Activated gamma-delta T cell treated with Interleukin-2 at 50 U/mL for 16 hours (primary cell): ENCODE measurements around the gene CITED1.

Experiments used
- DNase-seq: peaks from one replicate; pipeline ENCODE4 v3.0.0-alpha.2; 2020

Gene CITED1

DNA sequence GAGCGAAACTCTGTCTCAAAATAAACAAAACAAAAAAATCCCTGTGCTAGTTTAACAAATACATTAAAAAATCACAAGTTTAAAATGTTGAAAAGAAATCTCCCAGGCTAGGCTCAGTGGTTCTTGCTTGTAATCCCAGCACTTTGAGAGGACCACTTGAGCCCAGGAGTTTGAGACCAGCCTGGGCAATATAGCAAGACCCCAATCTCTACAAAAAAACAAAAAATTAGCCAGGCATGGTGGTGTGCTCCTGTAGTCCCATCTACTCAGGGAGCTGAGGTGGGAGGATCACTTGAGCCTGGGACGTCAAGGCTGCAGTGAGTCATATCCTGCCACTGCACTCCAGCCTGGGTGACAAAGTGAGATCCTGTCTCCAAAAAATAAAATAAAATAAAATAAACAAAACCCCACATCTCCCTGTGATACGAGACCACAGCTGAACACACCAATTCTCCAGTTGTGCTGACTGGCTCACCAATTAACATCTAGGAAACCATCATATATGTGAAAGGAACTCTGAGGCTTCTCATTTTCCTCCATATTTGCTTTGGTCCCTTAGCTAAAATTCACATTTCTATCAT, 36.0 kb downstream of the CITED1 start:
- DNase-seq: no peak

DNA sequence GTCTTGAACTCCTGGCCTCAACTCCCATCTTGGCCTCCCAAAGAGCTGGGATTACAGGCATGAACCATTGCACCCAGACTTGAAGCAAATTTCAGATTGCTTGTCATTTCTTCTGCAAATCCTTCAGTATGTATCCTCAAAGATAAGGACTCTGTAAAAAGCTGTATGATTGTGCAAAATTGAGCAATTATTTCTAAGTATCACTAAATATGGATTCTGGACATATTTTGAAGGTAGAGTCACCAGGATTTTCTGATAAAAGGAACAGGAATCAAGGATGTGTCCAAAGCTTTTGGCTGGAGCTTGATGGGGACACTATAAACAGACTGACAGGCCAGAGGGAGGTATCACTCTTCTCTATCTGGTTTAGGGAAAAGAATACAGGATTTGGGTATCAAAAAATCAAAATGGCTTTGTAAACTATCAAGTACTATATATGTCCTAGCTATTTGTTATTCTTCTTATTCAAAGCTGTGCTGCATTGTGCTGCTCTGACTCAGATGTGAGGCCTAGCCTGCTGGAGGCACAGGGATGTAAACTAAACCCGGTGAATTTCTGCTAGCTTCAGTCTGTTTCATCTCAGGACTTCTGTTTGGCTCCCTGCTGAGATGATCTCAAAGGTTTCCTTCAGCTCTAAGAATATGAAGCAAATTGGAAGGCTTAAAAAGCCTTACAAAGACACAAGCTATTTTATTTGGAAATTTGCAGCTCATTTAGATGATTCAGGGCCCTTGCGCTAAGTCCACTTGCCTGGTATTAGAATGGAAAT, 36.9 kb downstream of the CITED1 start:
- no peak for DNase-seq

DNA sequence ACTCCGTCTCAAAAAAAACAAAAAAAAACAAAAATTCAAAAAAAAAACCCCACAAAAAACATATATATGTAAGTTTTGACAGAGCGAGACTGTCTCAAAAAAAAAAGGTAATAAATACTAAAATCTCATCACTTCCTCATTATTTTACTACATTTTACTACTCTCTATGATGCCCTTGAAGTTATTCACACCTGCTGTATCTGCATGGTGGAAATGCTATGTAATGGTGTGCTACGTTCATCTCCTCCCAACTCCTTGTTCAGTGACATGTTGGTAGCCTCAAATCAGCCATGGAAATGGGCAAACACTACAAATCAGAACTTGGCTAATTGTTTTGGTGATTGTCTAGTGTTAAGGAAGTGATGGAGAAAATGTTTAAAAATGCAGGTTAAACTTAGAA, 40.5 kb downstream of the CITED1 start:
- no peak for DNase-seq

DNA sequence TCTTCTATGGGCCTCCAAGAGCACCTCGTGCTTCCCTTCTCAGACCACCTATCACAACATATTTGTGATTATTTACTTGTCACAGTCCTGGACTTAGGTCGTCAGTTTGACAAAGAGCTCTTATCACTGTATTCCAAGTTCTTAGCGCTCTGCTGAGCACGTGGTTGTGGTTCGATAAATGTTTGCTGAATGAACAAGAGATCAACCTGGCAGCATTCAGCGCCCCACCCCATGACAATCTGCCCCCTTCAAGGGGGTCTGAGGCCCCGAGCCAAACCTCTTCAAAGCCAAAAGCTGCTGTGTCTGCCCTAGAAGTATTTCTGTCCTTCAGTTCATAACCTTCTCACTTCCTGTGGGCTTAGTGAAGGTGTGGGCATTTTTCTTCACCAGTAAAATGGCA, 43.6 kb downstream of the CITED1 start:
- DNase-seq: no peak

DNA sequence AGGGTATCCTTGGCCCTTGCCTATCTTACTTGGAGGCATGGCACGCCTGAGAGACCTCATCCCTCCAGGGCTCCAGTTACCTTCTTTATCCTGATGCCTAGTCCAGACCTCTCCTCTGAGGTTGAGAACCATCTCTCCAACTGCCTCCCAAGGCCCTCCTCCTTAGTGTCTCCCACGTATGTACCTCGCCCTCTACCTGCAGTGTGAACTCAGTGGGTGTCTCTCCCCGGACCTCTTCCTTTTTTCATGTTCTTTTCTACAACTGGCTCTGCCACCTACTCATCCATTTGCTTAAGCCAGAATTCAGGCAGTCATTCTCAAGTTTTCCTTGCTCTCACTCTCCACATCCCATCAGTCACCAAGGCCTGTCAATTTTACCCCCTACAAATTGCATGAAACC, 45.3 kb downstream of the CITED1 start:
- DNase-seq: no peak

DNA sequence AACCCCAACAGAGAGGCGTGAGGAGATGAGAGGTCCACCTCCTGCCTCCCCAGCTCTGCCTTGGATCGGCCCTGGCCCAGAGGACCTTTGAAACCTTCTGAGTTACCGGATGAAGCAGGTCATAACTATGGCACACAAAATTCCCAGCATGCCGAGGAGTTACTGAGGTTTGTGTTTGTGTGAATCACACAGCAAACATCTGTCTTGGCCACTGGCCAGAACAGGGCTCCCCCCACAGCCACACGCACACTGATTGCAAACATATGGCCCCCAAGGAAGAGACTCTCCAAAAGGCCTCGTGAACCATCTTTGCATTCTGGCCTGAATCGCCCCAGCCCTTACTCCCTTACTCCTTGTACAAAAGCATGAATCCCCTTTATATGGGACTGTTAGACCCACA, 47.5 kb downstream of the CITED1 start:
- no peak for DNase-seq

DNA sequence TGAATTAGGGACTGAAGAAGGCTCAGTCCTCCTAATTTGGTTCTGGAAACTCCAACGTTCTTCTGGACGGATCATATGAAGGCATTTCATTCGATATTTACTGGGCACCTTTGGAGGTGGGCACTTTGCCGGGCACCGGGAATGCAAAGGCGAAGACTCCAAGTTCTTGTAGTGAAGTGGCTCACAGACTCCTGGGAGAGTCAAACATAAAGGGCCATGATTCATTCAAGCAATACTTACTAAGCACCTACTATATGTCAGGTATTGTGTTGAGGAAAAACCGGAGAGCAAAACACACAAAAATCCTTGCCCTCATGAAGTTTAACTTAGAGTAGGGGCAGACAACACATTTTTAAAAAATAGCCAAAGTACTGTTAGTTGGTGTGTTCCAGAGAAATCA, 49.9 kb downstream of the CITED1 start:
- no peak for DNase-seq

DNA sequence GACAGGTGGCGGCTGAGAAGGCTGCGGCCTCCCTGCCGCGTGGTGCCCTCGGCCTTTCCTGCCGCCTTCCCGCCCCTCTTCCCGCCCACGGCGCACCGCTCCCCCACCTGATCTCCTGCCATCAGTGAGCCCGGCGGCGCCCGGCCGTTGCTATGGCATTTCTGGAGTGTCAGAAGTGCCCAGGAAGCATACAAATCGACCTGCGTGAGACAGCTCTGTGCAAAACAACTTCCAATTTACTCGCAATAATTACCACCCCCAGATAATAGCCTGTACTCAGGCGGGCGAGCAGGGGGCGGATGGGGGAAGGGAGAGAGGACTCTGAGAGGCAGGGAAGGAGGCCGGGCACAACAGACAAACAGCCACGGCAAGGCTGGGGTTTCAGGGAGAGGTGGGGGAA, 50.3 kb downstream of the CITED1 start:
- no peak for DNase-seq

DNA sequence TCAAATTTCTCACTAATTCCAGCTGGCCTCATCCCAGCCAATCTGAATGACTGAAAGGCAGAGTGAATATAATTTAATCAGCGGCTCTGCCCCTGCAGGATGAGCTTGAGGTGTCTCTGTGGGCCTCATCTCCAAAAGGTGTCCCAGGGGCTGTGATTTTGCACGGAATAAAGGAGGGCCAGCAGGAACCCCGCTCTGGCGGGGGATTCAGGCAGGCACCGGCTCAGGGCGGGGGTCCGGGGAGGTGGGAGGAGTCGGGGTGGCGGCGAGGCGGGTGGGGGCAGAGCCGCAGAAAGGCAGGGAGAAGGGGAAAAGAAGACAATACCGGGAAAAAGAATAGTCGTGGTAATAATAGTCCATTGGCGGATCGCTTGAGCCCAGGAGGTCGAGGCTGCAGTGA, 50.9 kb downstream of the CITED1 start:
- no peak for DNase-seq

DNA sequence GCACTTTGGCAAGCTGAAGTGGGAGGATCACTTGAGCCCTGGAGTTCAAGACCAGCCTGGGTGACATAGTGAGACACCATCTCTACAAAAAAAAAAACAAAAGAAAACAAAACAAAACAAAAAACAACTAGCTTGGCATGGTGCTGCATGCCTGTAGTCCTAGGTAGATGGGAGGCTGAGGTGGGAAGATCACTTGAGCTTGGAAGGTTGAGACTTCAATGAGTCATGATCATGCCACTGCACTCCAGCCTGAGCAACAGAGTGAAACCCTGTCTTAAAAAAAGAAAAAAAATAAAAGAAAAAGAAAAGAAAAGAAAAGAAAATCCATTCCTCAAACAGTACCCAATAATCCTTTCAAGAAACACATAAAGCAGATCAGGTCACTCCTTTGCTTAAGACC, 52.0 kb downstream of the CITED1 start:
- DNase-seq: no peak
